IPS-NIHi7 (cell line): Measurements from ENCODE around the gene LRRC42.

Experiments used
- DNase-seq: peaks from one replicate; pipeline ENCODE4 v3.0.0; 2012; ENCODE audit warnings: mixed read lengths; ENCODE audit errors: extremely low spot score

LRRC42 gene

GRCh38 chr1:53946252-53947171 is at the start of gene LRRC42:
Gene LRRC42 (plus strand): TSS chr1:53946350. CDS start chr1:53952000, 5,650 bp downstream.
- DNase-seq = peak; percentile 93

DNA sequence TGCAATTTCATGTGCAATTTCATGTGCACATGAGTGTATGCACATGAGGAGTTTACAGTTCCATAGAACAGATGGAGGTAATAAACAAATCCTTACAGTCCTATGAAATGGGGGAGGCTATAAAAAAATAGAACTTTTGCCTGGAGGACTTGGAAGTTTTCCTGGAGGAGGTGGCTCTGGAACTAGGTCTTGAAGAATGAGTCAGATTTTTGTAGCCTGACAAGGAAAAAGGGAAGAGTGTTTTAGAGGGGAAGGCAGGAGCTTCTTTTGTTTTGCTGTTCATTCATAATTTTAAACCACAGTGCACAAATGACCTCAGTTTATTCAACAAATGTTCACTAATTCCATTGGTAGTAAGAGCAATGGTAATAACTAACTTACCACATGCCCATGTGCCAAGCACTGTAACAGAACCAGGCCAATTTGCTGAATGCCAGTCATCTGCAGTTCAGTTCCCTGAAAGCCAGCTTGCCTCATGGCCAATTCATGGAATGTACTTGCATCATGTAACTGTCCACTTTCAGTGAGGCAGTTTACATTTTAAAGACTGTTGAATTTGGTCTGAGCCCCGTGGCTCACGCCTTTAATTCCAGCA is 49.4 kb upstream of the LRRC42 start:
- DNase-seq = no peak

DNA sequence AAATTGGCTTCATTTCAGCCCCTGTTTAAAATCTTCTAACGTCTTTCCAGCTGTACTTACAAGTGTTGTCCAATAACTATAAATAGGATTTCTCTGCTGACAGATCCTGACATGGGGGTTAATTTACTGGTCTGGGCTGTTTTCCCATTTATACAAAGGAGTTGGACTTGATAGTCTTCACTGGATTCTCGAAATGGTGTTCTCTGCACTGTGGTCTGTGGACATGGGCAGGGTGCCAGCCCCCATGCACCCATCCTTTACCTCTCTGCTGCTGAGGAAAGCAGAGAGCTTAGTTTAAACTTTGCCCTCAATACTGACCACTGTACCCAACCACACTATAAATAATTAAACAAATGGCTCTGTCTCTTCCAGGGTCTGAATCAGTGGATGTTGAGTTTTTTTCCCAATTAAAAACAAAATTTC is 46.9 kb upstream of the LRRC42 start:
- no peak for DNase-seq

DNA sequence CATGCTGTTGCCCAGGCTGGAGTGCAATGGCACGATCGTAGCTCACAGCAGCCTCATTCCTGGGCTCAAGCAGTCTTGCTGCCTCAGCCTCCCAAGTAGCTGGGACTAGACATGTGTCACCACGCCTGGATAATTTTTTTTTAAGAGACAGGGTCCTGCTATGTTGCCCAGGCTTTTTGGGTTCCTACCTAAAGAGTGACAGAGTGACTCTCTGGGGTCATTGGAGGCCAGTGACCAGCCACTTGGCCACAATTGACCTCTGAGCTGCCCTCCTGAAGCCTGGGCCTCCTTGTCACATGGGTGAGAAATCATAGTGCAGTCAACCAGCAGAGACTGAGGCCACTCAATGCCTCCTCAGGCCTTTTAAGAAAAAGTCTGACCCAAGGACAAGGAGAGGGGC is 46.4 kb upstream of the LRRC42 start:
- DNase-seq = no peak

DNA sequence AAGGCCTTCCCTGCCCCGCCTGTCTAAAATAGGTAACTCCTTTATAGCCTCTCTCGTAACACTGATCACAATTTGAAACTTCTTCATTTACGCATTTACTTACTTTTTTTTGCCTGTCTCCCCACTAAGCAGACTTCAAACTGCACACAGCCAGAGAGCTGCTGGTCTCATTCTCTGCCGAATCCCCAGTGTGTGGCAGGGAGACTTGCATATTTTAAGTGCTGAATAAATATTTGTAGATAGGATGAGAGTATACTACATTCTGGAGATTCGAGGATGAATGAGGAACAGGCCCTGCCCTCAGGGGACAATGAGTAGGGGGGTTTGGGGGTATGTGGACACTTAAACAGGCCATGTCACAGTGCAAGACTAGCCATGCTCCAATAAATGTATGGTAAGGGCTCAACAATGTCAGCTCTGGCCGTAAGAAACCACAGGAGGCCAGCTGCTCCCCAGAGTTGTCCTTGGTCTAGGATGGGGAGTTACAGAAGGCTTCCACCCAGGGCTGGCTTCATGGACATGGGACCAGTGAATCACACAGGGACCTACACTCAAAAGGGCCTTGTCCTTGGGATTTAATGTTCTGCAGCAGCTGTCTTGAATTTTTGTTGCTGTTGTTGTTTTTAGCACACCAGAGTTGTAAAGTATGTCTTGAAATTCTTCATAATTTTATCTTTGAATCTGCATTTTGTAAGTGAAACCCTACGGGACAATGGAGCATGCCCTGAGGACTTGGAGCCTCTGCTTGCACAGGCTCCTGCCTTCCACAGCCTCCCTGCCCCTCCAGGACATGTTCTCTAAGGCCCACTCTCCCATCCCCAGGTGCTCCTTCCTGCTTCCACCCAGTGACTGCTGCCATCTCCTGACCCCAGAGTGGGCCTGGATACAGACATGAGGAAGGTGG is 43.7 kb upstream of the LRRC42 start:
- DNase-seq = no peak

DNA sequence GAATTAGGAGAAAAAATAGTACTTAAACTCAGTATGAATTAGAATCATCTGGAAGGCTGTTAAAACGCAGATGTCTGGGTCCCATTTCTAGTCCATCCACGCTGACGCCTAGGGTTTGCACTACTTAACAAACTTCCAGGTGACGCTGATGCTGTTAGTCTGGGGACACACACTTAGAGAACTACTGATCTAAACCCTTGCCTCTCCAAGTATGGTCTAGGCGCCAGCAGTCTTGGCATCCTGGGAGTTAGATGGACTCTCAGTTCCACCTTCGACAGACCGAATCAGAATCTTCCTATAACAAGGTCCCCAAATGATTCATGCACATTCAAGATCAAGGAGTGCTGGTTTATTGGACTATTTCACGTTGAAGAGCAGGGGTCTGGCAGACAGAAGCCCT is 40.6 kb upstream of the LRRC42 start:
- no peak for DNase-seq

DNA sequence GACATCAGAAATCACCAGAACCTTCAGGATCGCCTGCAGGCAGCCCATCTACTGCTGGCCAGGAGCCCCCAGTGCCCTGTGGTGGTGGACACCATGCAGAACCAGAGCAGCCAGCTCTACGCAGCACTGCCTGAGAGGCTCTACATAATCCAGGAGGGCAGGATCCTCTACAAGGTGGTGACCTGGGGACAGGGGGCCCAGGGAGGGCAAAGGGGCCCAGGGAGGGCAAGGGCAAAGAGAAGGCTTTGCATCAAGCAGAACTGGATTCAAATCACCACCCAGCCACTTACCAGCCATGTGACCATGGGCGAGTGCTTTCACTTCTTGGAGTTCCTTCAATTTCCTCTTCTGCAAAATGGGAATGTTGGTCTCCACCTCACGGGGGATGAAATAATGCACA is 40.0 kb upstream of the LRRC42 start:
- no peak for DNase-seq

DNA sequence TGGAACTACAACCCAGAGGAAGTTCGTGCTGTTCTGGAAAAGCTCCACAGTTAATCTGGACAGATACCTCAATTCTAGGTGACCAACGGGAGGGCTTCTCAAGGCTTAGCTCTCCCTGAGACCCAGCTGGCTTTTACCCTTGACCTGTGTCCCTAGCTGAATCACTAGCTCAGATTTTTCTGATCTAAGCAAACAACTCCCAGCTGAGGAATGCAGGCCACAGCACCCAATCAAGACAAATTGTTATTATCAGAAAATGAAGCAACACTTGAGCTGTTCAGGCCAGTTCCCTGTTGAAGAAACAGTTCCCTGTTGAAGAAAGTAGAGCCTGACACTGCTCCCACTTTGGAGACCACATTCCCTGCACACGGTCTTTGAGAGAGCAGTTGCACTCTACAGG is 36.2 kb upstream of the LRRC42 start:
- DNase-seq = no peak

DNA sequence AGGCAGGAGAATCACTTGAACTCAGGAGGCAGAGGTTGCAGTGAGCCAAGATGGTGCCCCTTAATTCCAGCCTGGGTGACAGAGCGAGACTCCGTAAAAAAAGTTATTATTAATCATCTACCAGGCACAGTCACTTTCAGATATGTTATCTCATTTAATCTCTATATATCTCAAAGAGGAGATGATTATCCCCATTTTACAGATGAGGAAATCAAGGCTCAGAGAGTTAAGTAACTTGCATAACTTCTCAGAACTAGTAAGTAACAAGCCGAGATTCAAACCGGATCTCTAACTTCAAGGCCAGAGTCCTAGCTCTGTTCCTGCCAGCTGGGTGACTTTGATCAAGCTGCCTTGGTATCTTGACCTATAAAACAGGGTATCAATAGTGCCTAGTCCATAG is 34.7 kb upstream of the LRRC42 start:
- no peak for DNase-seq

DNA sequence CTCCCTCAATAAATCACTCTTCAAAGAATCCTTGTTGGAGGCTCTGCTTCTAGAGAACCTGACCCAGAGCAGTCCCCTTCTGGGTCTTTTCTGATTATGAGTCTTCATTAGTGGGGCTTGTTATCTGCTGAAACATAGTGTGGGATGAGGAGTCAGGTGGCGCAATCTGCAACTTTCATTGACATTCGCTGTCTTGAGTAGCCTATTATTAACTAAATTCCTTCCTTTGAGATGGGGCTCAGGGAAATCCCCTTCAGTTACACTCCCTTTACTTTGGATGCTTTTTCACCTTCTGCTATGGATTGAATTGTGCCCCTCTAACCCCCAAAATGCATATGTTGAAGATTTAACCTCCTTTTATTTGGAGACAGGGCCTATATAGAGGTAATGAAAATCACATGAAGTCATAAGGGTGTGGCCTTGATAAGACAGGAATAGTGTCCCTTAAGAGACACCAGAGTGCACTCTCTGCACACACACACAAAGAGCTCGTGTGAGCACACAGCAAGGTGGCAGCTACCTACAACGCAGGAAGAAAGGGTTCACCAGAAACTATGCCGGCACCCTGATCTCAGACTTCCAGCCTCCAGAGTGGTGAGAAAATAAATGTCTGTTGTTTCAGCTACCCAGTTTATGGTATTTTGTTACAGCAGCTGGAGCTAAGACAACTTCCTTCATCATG is 32.7 kb upstream of the LRRC42 start:
- DNase-seq = no peak

GRCh38 chr1:53918343-53918742 is 27.8 kb upstream of the LRRC42 start:
- no peak for DNase-seq

DNA sequence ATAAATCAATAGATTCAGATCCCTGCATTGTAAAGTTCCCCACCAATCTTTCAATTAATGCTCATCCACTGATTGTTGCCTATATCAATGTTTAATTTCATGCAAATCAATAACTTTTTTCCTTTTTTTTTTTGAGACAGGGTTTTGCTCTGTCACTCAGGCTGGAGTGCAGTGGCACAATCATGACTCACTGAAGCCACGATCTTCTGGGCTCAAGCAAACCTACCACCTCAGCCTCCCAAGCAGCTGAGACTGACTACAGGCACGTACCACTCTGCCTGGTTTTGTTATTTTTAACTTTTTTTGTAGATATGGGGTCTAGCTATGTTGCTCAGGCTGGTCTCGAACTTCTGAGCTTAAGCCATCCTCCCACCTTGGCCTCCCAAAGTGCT is 26.5 kb upstream of the LRRC42 start:
- DNase-seq = no peak

- no peak for DNase-seq
Observed at GRCh38 chr1:53927376-53927881, 18.7 kb upstream of the LRRC42 start.

- DNase-seq = no peak
Observed at GRCh38 chr1:53929246-53929960, 16.7 kb upstream of the LRRC42 start.

GRCh38 chr1:53930932-53931331 is 15.2 kb upstream of the LRRC42 start:
- DNase-seq = no peak

GRCh38 chr1:53931523-53931922 is 14.6 kb upstream of the LRRC42 start:
- no peak for DNase-seq

DNA sequence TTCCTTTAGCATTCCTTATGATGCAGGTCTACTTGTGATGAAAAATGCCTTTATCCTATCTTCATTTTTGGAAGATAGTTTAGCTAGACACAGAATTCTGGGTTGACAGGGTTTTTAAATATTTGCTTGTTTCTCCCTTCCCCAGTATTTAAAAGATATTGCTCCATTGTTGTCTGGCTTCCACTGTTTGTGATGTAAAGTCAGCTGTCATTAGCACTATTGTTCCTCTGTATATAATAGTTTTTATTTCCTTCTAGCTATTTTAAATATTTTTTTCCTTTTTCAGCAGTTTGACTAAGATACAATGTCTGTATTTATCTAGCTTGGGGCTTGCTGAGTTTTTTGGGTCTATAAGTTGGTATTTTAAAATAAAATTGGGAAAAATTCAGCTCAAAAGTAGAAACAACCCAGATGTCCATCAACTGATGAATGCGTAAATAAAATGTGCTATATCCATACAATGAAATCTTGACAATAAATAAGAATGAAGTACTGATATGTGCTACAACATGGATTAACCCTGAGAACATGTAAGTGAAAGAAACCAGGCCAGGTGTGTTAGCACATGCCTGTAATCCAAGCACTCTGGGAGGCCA is 11.9 kb upstream of the LRRC42 start:
- DNase-seq = no peak

DNA sequence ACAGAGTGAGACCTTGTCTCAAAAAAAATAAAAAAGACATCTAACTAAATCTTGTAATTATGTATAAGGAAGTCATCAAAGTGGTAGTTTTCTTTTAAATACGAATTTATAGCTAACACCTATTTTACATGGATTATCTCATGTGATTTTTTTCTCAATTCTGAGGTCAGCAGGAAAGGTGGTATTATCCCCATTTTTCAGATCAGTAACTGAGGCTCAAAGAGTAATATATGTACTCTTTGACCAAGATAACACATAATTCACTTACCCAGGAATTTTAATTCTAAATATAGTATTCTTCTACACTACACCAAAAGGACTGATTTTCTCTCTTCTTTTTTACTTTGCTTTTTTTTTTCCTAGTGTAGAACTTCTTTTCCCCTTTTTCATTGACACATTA is 9.7 kb upstream of the LRRC42 start:
- no peak for DNase-seq

DNA sequence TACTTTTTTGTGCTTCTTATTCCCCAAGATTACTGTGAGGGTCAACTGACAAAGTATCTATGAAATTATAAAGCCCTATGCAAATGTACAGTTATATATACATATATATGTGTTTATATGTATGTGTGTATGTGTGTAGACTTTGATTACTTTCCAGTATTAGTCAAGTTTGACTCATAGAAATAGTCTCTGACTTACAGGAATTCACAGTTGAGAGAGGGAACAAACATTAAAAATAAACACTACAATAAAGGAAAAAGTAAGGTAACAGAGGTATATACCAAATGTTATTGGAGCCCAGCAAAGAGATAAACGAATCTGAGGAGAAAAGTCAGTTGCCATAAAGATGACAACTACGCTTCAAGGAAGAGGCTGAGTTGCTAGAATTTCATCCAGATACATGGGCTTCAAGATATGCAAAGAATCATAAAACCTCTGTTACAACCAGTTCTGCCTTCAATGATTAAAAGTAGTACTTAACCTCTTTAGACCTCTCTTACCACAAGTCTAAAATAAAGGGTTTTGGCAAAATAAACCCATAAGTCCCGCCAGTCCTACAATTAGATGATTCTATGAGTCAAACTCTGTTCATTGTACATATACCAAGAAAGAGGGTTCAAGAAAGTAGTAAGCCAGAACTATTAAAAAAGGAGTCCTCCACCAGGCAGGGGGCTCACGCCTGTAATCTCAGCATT is 7.9 kb upstream of the LRRC42 start:
- no peak for DNase-seq
